ENCODE results near the gene ATP8A2.

- TF ChIP-seq POLR2AphosphoS5 (IDR thresholded peaks at IDR 0.05; ENCODE audit: borderline replicate concordance, low read depth, low read length) = no peak
- TF ChIP-seq EZH2 (IDR thresholded peaks at IDR 0.05) = no peak
- no peak for TF ChIP-seq FOXP2 (optimal IDR thresholded peaks at IDR 0.05; ENCODE audit: control extremely low read depth, extremely low read length, insufficient read depth)
These were observed 649.7 kb downstream of the ATP8A2 start for GRCh38 chr13:26021516-26021915.
